Choroid plexus epithelial cell (primary cell): ENCODE measurements around the gene VEGFA.

ENCODE experiments used
- DNase-seq: peaks from one replicate; pipeline ENCODE4 v3.0.0-alpha.2; 2010; ENCODE audit warnings: low read depth
- H3K4me3 ChIP-seq: 2 replicates; pipeline ENCODE4 v1.5.1; 2011; ENCODE audit warnings: low read depth, mild to moderate bottlenecking, control low read depth, low read length, moderate library complexity
- TF ChIP-seq, protein P1 (sequence below): conservative IDR thresholded peaks from 2 replicates; pipeline ENCODE4 v1.5.1; 2011; ENCODE audit warnings: low read depth, mild to moderate bottlenecking, control low read depth, inconsistent platforms, low read length, moderate library complexity

Gene VEGFA

DNA sequence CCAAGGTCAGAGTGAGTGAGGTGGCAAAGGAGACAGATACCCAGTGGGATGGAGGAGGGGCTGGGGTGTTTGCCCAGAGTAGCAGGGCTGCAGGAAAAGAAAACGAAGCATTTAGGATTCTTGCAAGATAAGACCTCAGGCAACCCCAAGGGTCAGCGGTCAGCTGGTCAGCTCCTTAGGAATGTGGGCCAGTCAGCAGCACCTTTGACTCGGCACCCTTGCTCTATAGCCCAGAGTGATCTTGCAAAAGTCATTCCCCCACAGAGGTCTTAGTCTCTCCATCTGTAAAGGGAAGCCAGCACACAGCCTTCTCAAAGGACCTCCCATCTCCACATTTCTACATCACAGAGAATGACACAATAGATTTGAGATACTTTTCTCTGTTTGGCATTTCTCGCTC is 56.7 kb downstream of the VEGFA start:
- TF ChIP-seq, protein P1, sequence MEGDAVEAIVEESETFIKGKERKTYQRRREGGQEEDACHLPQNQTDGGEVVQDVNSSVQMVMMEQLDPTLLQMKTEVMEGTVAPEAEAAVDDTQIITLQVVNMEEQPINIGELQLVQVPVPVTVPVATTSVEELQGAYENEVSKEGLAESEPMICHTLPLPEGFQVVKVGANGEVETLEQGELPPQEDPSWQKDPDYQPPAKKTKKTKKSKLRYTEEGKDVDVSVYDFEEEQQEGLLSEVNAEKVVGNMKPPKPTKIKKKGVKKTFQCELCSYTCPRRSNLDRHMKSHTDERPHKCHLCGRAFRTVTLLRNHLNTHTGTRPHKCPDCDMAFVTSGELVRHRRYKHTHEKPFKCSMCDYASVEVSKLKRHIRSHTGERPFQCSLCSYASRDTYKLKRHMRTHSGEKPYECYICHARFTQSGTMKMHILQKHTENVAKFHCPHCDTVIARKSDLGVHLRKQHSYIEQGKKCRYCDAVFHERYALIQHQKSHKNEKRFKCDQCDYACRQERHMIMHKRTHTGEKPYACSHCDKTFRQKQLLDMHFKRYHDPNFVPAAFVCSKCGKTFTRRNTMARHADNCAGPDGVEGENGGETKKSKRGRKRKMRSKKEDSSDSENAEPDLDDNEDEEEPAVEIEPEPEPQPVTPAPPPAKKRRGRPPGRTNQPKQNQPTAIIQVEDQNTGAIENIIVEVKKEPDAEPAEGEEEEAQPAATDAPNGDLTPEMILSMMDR = no peak
- no peak for DNase-seq
- H3K4me3 ChIP-seq = no peak overlapping the region

DNA sequence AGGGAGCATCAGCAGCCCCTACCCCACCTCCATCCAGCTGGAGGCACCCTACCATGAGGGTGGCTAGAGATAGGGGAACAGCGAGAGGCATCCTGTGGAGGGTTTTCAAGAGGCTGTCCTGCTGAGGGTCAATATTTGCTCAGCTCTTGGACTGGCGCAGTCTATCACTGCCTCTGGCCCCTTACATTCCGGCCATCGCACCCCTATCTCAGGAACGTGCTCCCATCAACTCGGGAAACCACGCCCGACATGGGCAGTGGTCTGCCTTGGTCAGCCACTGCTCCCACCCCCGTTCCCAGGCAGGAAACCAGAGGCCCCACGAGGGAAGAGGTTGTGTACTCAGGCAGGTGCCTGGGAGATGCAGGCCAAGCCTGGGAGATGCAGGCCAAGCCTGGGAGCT is 57.9 kb downstream of the VEGFA start:
- DNase-seq = no peak
- TF ChIP-seq, protein P1 = no peak
- no peak overlapping the region for H3K4me3 ChIP-seq

DNA sequence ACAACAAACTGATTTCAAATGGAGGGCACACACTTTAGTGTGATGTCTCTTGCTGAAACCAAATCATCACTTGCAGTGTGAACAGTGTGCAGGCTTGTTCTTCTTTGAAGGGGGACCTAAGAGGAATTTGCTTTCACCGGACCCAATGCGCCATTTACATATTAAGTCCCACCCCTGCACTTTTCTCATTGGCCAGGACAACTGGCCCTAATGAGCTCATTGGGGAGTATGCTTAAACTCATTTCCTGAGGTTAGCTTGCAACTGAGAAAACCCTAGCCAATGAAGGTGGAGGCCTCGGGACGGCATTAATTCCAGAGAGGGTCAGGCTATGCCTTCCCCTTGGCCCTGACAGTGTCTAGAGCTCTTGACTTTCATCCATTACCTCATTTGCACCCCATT is 58.7 kb downstream of the VEGFA start:
- no peak overlapping the region for H3K4me3 ChIP-seq
- TF ChIP-seq, protein P1 = no peak
- no peak for DNase-seq

DNA sequence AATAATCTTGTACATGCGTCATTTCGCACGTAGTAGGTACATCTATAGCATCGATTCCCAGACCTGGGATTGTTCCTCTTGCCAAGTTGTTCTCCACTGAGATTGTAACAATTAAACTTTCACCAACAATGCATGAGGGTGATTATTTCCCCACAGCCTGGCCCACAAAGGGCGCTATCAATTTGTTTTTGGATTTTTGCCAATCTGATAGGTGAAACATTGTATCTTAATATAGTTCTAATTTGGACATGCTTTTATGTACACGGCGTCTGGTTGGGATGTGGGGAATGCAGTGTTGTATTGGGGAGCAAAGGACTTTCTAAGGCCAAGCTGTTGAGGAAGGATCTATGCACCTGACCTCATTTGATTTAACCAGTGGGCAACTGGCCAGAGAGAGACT is 59.5 kb downstream of the VEGFA start:
- no peak for DNase-seq
- TF ChIP-seq, protein P1 = no peak
- no peak overlapping the region for H3K4me3 ChIP-seq

DNA sequence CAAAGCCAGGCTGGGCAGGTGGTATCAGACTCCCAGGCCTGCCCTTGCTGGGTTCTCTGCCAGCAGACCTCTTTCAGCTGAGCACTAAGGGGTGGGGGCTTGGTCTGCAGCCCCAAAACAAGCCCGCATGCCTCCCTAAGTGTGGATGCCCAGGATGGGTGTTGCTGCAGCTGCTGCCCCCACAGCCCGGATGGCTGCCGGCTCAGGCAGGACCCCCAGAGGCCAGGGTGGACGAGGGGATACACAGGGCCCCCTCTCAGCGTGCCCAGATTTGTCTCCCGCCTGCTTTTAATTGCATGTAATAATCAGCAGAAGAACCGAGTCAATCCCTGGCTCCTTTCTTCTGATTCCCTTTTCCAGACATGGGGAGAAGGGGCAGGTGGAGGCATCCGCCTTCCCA is 60.8 kb downstream of the VEGFA start:
- no peak overlapping the region for H3K4me3 ChIP-seq
- no peak for DNase-seq
- TF ChIP-seq, protein P1 = no peak

DNA sequence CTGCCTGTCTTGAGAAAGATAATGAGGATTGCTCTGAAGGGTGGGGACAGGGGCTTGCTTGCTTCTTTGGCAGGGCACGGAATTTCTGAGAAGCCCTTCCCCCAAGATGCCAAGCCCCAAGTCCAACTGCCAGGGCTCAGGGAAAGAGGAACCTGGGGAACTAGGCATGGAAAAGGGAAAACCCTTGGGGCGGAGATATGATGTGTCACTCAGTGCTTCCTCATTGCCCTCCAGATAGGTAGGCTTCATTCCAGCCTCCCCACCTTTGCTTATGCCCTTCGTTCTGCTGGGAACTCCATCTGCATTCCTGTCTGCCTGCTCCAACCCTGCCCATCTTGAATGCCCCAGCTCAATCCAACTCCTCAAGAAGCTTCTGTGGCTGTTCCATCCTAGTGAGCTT is 61.2 kb downstream of the VEGFA start:
- no peak for DNase-seq

DNA sequence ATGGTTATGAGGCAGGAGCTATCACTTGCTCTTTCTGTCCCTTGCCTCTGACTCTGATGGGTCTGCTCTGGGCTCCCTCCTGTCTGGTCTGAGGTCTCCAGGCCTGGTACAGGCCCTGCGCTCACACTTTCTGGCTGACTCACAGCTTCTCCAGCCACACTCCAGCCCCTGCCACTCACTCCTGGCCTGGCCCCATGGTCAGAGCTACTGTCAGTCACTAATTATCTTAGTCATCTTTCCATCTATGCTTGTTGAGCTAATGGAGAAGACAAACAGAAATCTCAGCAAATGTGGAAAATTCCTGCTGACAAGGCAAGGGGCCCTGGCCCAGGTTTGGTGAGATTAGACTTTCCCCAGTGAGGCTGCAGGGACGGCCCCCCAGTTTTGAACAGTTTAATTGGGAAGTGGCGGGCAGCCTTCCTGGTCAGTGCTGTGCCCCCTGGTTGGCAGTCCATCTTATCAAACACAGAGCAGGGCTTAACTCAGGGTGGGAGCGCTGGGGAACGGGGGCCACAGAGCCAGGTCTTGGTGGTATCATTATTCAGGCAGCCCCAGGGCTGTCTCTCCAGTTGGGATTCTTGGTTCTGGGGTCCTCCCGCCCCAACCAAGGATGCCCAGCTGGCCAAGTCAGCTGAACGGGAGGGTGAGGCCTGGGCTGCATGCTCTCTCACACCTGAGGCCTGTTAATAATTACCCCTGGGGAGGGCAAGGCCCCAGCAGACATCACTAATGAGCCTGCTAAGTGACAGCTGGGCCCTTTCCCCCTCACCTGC is 63.4 kb downstream of the VEGFA start:
- H3K4me3 ChIP-seq = no peak overlapping the region
- no peak for DNase-seq
- TF ChIP-seq, protein P1 = no peak

More for the DNA sequence above, 61.2 kb downstream of the VEGFA start:
- no peak overlapping the region for H3K4me3 ChIP-seq
- TF ChIP-seq, protein P1 = no peak
